A172 (cell line): ENCODE measurements around the gene LYST. TPM values are rescaled to one million over a fixed set of nuclear protein-coding genes. Genes with fewer than 3 reads are reported as not detected.
"Not testable (repeated sequence)": the region's sequence is repeated elsewhere in the genome, so short reads cannot be mapped to it uniquely, and the experiment has no call there.

ENCODE experiments used
- DNase-seq: peaks from one replicate; pipeline ENCODE4 v3.0.0-alpha.2; 2015; ENCODE audit warnings: low spot score
- total RNA-seq: library from RNA; depleted of rRNA; stranded (reverse); fragments of >200 nt; shearing (Covaris generic); gene quantifications from 2 replicates; pipeline ENCODE4 v1.2.3, GENCODE V29; 2014

The LYST gene
- total RNA-seq, 1 experiment from 2014 or later: 32.8 TPM

DNA sequence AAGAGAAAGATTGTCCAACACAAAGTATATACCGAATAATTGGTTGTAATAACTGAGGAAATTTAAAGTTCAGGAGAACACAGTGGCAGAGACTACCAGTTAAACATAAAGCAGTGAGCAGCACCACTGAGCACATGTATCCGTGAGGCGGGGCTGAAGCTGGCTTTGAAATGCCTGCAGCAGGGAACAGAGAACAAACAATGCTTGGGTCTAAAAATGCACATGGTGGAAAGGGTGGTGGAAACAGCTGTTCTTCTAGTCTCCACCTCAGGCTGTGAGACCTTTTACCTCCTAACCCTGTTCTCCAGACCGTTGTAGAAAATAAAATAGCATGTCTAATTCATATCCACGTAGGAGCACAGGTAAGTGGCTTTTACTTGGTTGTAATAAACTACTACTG lies 209.4 kb downstream of the LYST start:
- no peak for DNase-seq

- no peak for DNase-seq
Measured at GRCh38 chr1:235652364-235652763, 214.3 kb downstream of the LYST start.

DNA sequence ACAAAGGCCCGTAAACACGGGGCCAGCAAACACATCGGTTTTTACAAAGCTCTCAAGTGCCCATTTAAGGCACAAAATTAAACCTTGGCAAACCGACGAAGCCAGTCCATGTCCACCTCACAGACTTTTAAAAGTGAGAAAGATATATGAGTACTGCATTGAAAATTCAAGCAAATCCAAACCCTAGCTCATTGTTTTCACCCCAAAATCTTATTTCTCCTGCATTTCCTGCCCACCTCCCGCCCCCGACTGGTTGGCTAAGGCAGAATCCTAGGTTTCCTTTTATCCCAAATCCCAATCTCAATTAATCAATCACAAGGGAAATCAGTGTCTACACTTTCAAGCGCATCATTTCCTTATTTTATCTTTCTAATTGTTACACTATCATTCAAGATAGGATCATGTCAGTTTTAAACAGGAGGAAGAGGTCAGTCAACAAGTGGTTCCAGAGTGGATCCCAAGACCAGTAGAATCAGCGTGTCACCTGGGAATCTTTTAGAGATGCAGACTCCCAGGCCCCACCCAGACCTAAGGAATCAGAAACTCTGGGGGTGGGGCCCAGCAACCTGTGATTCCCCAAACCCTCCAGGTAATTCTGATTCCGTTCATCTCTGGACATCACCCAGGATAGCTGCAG lies 215.4 kb downstream of the LYST start:
- DNase-seq: no peak

GRCh38 chr1:235650341-235651169 lies 216.2 kb downstream of the LYST start:
- no peak for DNase-seq

- no peak for DNase-seq
Measured at GRCh38 chr1:235649368-235650163, 217.1 kb downstream of the LYST start, which contains the start of gene GNG4. GNG4 (minus strand) TSS chr1:235649784; CDS start chr1:235583838, 65,946 bp downstream.

DNA sequence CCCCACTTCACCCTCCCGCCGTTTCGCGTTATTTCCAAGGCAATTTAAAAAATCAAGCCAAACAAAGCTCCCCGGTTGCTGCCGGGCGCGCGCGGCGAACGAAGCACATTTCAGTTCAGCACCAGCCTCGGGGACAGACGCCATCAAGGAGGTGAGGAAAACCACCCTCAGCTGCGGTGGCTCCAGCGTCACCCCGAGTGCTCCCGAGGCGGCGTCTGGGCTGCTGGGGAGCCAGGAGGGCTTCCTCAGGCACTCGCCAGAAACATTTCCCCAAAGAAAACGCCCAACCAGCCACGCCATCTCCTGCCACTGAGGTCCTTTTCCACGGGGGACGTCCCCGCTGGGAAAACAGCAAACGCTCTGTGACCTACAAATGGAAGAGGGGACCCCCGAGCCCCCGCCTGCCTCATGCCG lies 217.7 kb downstream of the LYST start:
- DNase-seq: peak; percentile 56

GRCh38 chr1:235648407-235648907 lies 218.2 kb downstream of the LYST start:
- no peak for DNase-seq

DNA sequence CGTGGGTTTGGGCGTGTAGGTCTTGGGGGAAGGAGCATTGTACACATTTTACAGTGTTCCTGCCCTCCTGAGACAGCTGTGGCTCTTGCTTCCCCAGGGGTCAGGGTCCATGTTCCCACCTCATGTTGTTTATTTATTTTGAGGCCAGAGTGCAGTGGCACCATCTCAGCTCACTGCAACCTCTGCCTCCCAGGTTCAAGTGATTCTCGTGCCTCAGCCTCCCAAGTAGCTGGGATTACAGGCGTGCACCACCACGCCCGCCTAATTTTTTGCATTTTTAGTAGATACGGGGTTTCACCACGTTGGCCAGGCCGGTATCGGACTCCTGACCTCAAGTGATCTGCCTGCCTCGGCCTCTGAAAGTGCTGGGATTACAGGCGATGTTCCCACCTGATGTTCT lies 219.2 kb downstream of the LYST start:
- not testable (repeated sequence) for DNase-seq

DNA sequence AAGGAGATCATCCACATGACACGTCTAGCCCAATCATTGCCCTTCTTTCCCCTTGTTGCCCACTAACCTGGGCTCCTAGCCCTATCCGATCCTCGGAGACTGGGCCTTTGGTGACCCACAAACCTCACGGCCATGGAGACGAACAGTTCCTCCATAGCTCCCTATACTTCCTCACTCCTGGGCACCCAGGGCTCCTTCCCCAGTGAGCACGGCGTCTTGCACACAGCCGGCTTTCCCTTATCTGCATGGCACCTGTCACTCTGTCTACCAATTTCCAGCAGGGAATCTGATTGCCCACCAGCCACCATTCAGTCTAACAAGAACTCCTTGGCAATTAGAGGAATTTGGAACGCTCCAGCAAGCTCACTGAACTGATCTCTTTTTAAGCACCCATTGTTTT lies 220.2 kb downstream of the LYST start:
- no peak for DNase-seq

DNA sequence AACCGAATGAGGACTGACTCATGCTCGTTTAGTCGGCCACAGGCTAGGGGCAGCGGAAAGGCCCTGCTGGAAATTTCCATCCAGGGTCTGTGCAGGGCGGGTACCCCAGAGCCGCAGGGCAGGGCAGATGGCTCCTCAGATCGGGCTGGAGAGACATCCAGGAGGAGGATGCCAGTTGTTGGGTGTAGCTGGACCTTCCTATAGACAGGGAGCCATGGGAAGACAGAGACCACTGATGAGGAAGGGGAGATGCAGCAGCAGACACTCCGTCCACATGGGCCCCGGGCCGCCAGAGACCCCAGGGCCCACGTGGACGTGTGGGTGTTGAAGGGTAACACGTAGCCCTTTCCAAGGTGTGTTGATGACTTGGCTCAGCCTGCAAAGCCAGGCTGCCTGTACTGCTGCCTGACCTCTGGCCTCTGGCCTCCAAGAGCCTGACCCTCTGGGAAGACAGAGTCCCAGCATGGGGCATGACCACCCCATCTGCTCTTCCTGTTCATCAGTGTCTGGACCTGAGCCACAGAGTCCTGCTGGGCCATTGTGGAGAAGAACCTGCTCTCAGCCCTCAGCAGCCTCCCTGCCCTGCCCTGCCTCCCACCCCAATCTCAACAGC lies 221.9 kb downstream of the LYST start:
- no peak for DNase-seq

DNA sequence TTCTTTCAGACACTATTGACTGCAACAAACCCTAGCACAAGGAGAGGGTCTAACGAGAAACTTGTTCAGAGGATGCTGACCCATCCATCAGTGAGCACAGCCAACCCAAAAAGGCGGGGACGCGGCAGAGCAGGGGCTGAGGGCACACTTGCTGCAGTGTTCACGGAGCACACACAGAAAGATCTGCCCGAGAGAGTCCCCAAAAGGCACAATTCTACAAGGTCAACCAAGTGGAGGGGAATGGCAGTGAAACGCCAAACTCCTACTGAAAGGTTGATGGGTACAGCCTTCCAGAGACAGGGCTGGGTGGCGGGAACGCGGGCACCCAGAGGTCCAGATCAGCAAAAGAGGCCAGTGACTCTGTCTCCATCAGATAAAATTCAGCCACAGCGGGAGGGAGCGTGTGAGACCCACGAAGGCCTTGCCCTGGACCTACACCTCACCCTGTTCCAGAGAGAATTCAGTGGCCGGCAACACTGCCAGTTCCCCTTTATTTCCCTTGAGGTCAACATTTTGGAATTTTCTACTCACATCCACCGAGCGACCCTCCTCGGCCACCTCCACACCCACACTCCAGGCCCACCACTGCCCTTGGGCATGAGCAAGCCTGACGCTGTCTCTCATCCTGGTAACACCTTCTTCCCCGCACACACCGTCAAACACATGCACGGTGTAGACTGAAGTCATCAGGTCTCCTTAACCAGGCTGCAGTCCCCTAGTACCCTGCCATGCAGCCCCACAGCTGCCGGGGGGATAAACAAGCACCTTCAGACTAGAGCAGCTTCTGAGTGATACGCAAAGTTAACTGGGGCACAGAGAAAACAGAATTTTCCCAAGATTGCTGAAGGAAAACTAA lies 222.6 kb downstream of the LYST start:
- no peak for DNase-seq

GRCh38 chr1:235642943-235643371 lies 223.7 kb downstream of the LYST start:
- DNase-seq: no peak

GRCh38 chr1:235642011-235642942 lies 224.4 kb downstream of the LYST start:
- DNase-seq: peak; percentile 84

- no peak for DNase-seq
Measured at GRCh38 chr1:235640580-235640979, 226.1 kb downstream of the LYST start.

DNA sequence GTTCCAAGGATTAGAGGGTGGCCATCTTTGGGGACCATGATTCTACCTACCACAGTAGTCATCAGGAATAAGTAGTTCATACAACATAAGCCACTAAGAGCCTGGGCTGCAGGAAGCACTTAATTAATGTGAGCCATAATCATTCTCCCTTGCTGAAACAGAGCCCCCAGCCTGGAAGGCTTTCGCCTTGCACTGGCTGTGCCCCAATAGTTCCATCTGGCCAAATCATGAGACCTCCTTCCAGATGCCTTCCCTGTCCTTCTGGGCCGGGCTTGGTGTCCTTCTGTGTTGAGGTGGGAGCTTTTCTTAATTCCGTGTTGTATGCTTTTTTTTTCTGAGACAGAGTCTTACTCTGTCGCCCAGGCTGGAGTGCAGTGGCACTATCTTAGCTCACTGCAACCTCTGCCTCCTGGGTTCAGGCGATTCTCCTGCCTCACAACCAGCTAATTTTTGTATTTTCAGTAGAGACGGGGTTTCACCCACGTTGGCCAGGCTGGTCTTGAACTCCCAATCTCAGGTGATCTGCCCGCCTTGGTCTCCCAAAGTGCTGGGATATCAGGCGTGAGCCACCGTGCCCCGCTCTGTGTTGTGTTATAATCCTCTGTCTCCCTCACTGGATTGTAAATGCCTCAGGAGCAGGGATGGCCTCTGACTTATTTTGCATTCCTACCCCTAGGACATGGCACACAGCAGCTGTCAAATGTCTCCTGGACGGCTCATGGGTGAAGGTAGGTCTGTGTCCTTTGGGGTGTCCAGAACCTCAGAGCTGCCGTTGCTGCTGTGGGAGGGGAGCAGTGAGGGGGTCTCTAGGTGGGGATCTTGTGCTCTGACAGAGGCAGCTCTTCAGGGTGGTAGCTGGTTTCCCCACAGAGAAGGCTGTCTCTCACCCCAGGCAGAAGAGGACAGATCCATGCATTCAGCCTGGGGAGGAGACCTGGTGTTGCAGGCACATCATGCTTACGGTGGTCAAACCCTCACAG lies 227.2 kb downstream of the LYST start:
- no peak for DNase-seq

GRCh38 chr1:235638612-235639011 lies 228.1 kb downstream of the LYST start:
- DNase-seq: not testable (repeated sequence)

- no peak for DNase-seq
Measured at GRCh38 chr1:235637756-235638534, 228.8 kb downstream of the LYST start.
